Activated naive CD4-positive, alpha-beta T cell (primary cell): ENCODE measurements around the gene BUB1B.
"Not testable (repeated sequence)": the region's sequence is repeated elsewhere in the genome, so short reads cannot be mapped to it uniquely, and the experiment has no call there.

Experiments
- DNase-seq, 4 experiments: peaks; one replicate each; lab custom pipeline; 2025; lab: John Stamatoyannopoulos, UW

The BUB1B gene, protein sequence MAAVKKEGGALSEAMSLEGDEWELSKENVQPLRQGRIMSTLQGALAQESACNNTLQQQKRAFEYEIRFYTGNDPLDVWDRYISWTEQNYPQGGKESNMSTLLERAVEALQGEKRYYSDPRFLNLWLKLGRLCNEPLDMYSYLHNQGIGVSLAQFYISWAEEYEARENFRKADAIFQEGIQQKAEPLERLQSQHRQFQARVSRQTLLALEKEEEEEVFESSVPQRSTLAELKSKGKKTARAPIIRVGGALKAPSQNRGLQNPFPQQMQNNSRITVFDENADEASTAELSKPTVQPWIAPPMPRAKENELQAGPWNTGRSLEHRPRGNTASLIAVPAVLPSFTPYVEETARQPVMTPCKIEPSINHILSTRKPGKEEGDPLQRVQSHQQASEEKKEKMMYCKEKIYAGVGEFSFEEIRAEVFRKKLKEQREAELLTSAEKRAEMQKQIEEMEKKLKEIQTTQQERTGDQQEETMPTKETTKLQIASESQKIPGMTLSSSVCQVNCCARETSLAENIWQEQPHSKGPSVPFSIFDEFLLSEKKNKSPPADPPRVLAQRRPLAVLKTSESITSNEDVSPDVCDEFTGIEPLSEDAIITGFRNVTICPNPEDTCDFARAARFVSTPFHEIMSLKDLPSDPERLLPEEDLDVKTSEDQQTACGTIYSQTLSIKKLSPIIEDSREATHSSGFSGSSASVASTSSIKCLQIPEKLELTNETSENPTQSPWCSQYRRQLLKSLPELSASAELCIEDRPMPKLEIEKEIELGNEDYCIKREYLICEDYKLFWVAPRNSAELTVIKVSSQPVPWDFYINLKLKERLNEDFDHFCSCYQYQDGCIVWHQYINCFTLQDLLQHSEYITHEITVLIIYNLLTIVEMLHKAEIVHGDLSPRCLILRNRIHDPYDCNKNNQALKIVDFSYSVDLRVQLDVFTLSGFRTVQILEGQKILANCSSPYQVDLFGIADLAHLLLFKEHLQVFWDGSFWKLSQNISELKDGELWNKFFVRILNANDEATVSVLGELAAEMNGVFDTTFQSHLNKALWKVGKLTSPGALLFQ

GRCh38 chr15:40160689-40161688 lies at the start of gene BUB1B:
Gene BUB1B (plus strand): TSS chr15:40161069. CDS start chr15:40161221, 152 bp downstream.
- peak; percentile 54 to 83 (median 72) for DNase-seq

GRCh38 chr15:40111888-40112287 lies 49.0 kb upstream of the BUB1B start:
- no peak for DNase-seq

- DNase-seq: no peak
Observed at GRCh38 chr15:40112789-40113188, 48.1 kb upstream of the BUB1B start.

- no peak for DNase-seq
Observed at GRCh38 chr15:40114218-40114617, 46.7 kb upstream of the BUB1B start.

- DNase-seq: not testable (repeated sequence)
Observed at GRCh38 chr15:40115106-40115505, 45.8 kb upstream of the BUB1B start.

DNA sequence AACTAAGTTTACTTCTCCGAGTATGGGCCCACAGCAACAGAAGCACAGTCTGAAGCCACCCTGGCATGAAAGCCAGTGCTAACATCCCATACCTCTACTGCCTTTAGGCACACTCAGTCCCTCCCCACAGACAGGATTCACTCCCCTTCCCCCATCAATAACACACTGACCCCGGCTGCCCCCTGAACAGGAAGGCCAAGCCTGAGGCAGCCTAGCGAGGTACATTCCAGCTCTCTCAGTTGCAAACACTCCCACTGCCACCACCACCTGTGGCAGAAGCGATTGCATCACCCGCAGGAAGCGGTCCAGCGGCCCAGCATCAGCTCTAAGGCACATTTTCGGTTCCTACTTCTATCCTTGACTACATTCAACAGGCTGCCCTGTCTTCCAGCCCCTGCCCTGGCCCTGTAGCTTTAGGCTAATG lies 45.2 kb upstream of the BUB1B start:
- peak in 1 of 4 experiments; percentile 8 for DNase-seq

- DNase-seq: no peak
Observed at GRCh38 chr15:40118473-40118872, 42.4 kb upstream of the BUB1B start.

DNA sequence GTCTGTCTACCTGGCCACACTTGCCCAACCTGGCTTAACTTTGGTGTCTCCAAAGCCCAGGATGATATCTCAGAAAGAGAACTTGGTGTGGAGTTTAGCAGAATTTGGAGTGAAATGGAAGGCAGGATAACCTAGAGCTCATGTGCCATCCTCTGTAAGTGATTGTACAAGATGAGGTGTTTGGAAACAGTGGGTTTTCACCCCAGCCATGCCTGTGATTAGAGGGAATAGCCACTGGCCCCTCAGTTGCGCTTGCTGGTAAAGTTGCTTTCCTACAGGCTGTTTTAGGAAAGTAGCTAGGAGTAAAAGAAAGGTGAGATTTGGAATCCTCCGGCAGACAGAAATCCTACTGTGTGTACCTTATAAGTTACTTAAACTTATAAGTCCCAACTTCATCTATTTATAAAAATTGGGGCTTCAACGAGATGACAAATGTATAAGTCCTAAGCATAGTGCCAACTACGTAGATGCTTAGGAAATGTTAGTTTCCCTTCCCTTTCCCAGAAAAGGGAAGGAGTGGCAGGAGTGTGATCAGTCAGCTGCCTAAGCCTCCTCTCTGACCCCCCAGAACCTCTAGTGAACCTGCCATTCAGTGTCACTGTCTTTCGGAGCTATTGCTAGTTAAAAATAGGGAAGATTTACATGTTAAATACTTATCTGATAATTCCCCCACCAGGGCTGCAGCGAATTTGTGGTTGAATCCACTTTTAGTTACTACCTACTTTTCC lies 38.8 kb upstream of the BUB1B start:
- no peak for DNase-seq

GRCh38 chr15:40122989-40123388 lies 37.9 kb upstream of the BUB1B start:
- not testable (repeated sequence) for DNase-seq

- not testable (repeated sequence) for DNase-seq
Observed at GRCh38 chr15:40123863-40124262, 37.0 kb upstream of the BUB1B start.

GRCh38 chr15:40124333-40124732 lies 36.5 kb upstream of the BUB1B start:
- DNase-seq: not testable (repeated sequence)

GRCh38 chr15:40124807-40125285 lies 36.0 kb upstream of the BUB1B start:
- DNase-seq: not testable (repeated sequence)

DNA sequence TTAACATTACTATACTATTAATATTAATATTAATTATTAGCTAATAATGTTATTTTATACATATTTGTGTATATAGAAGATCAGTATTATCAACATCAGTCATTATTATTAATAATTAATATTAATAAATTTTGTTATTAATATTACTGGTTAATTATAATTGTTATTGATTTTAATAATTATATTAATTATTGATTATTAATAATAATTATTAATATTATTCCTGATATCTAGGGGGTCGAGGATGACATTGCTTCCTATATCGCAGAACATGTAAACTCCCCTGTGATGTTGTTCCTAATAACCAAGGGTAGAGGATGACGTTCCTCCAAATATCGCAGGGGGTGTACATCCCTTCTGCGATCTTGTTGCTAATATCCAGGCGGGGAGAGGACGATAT lies 34.9 kb upstream of the BUB1B start:
- DNase-seq: no peak

DNA sequence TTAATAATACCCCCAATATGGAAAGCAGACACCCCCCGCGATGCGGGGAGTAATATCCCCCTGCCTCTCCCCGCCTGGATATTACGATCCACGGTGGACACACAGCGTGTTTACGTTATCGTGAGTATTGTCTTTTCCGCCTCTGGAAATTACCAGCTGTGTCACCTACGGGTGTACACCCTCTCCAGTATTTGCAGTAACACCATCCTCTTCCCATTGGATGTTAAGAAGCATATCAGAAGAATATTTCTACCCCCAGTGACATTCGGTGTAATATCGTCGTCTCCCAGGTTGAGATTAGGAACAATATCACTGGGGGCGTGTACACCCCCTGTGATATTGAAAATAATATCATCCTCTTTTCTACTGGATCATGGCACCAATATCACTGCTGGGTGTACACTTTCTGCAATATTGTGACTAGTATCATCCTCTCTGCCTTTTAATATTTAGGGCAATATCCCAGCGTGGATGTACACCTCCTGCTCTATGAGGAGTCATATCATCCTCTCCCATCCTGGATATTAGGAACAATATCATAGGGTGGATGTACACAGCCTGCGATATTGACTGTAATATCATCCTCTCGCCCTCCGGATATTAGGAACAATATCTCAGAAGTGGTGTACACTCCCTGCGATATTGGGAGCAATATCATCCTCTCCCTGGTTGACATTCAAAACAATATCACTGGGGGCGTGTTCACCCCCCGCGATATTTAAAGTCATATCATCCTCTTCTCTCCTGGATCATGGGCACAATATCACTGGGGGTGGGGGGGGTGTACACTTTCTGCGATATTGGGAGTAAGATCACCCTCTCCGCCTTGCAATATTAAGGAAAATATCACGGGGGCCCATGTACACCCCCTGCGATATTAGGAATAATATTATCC lies 31.9 kb upstream of the BUB1B start:
- no peak for DNase-seq

DNA sequence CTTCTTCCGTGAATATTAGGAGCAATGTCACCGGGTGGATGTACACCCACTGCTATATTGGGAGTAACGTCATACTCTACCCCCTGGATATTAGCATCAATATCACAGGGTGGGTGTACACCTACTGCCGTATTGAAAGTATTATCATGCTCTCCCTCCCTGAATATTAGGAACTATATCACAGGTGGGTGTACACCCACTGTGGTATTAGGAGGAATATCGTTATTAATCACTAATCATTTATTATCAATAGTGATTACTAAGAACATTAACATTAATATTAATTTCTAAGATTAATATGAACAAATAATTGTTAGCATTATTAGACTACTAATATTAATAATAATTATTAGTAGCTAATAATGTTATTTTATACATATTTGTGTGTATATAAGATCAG lies 30.8 kb upstream of the BUB1B start:
- DNase-seq: no peak

DNA sequence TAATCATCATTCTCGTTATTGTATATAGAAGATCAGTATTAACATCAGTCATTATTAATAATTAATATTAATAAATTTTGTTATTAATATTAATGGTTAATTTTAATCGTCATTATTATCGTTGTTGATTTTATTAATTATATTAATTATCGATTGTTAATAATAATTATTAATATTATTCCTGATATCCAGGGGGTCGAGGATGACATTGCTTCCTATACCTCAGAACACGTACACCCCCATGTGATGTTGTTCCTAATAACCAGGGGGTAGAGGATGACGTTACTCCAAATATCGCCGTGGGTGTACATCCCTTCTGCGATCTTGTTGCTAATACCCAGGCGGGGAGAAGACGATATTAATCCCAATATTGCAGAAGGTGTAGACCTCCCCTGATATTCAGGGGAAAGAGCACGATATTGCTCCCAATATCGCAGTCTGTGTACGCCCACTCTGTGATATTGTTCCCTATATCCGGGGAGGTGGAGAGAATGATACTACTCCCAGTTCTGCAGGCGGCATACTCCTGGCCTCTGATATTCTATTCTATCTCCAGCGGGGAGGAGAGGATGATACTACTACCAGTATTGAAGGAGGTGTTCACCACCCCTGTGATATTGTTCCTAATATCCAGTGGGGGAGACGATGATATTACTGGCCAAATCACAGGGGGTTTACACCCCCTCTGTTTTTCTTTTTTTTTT lies 29.9 kb upstream of the BUB1B start:
- no peak for DNase-seq

DNA sequence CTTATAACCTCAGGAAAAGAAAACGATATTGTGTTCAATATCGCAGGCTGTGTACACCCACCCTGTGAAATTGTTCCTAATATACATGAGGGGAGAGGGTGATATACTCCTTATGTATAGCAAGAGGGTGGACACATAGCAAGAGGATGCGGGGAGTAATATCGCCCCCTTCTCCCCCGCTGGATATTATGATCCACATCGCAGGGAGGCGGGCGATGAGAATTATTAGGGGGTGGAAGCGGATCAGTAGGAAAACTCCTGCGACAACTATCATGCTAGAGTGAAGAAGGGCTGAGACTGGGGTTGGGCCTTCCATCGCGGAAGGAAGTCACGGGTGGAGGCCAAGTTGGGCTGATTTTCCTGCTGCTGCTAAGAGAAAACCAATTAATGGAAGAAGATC lies 27.3 kb upstream of the BUB1B start:
- DNase-seq: no peak

DNA sequence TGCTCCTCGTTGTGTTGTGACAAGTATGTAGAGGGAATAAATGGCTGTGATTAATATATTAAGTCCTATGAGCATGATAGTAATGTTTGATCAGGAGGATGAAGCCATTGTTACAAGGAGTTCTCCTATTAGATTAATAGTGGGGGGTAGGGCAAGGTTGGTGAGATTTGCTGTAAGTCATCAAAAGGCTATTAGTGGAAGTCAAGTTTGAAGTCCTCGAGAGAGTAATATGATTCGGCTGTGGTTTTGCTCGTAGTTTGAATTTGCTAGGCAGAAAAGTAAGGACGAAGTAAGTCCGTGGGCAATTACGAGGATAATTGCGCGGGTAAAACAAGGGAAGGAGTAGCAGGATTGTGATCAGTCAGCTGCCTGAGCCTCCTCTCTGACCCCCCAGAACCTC lies 26.0 kb upstream of the BUB1B start:
- DNase-seq: no peak
